ENCODE measurements around the gene FEZF1. TPM values are rescaled to one million over a fixed set of nuclear protein-coding genes. Genes with fewer than 3 reads are reported as not detected.

Gene FEZF1
- total and polyA plus RNA-seq, 8 donors = not detected

DNA sequence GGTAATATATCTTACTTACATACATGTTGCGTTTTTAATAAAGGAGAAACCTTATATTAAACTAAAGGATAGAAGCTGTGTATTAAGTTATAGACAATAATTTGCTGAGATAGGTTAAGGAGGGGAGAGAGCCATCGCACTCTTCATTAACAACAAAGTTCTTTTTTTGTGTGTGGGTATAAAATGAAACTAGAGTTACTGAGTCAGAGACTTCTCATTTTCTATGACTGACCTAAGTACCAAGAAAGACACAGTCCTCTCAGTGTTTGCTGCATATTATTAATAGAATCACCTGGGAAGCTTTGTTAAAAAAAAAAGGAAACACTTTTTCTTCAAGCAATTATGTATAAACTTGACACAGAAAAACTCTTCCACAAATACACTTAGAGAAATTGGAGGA, 31.4 kb downstream of the FEZF1 start:
- 80 to 89% (median 87%) methylated on average over 2 of the region's 2 CpGs for WGBS, 5 donors
- Histone ChIP-seq H3K27ac (no peak overlapping the region), H3K4me3 (no peak overlapping the region), H3K27me3 (no peaks in the 10 kb centered on the region), H3K36me3 (no peaks in the 10 kb centered on the region), H3K9me3 (no peaks in the 10 kb centered on the region), H3K4me1 (no peaks in the 10 kb centered on the region)
- TF ChIP-seq, protein P1, sequence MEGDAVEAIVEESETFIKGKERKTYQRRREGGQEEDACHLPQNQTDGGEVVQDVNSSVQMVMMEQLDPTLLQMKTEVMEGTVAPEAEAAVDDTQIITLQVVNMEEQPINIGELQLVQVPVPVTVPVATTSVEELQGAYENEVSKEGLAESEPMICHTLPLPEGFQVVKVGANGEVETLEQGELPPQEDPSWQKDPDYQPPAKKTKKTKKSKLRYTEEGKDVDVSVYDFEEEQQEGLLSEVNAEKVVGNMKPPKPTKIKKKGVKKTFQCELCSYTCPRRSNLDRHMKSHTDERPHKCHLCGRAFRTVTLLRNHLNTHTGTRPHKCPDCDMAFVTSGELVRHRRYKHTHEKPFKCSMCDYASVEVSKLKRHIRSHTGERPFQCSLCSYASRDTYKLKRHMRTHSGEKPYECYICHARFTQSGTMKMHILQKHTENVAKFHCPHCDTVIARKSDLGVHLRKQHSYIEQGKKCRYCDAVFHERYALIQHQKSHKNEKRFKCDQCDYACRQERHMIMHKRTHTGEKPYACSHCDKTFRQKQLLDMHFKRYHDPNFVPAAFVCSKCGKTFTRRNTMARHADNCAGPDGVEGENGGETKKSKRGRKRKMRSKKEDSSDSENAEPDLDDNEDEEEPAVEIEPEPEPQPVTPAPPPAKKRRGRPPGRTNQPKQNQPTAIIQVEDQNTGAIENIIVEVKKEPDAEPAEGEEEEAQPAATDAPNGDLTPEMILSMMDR (IDR thresholded peaks at IDR 0.05) = no peak
- TF ChIP-seq EP300 (IDR thresholded peaks at IDR 0.05) (no peak), POLR2A (IDR thresholded peaks at IDR 0.05) (no peak), POLR2AphosphoS5 (IDR thresholded peaks at IDR 0.05) (no peak)
- no peak for DNase-seq
- intact Hi-C loops (cut with DNase I; ENCODE audit: low total_unique reads) = no loop called here

DNA sequence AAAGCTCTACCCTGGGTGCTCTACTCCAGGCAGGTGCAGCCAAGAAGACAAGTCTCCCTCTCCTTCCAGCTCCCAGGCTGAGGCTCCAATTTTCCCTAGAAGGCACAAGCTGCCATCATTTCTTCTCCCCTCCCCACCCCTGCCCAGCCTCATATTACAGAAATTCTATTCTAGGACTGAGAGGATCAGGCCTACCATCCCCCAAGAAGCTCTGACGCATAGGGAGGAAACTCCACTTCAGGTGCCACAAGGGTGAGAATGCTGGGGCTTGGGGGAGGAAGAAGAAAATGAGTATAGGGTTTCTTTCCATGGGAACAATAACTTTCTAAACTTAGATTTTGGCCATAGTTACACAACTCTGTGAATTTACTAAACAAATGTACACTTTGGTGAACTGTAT, 35.3 kb downstream of the FEZF1 start:
- Histone ChIP-seq H3K27ac (no peak overlapping the region), H3K36me3 (no peaks in the 10 kb centered on the region), H3K4me1 (no peaks in the 10 kb centered on the region), H3K9me3 (no peaks in the 10 kb centered on the region), H3K4me3 (no peak overlapping the region), H3K27me3 (no peaks in the 10 kb centered on the region)
- WGBS, 5 donors = 50 to 84% (median 71%) methylated on average over 1 of the region's 1 CpG
- TF ChIP-seq EP300 (IDR thresholded peaks at IDR 0.05) (no peak), POLR2AphosphoS5 (IDR thresholded peaks at IDR 0.05) (no peak), POLR2A (IDR thresholded peaks at IDR 0.05) (no peak)
- TF ChIP-seq, protein P1 (IDR thresholded peaks at IDR 0.05) = no peak
- intact Hi-C loops (cut with DNase I; ENCODE audit: low total_unique reads) = no loop called here
- no peak for DNase-seq

DNA sequence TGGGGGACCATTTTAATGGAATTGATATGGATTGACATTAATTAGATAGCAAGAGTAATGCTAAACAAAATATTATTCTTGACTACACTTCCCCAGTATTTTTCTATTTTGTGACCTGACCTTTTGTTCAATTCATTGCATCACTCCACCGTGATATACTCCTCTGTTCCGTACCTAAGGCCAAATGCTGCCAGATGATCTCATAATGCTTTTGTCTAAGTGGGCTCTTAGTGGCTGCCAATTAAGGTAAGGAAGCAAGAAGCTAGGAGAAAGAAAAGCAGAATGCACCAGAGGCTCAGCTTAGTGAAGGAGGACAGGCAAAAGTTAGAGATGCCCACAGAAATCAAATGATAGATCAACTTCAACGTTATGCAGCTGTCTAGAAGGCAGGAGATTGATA, 36.4 kb downstream of the FEZF1 start:
- Histone ChIP-seq H3K27me3 (no peaks in the 10 kb centered on the region), H3K4me3 (no peak overlapping the region), H3K4me1 (no peaks in the 10 kb centered on the region), H3K36me3 (no peaks in the 10 kb centered on the region), H3K27ac (no peak overlapping the region), H3K9me3 (no peaks in the 10 kb centered on the region)
- WGBS, 5 donors = 45 to 64% (median 54%) methylated on average over 3 of the region's 3 CpGs
- intact Hi-C loops (cut with DNase I; ENCODE audit: low total_unique reads) = no loop called here
- TF ChIP-seq, protein P1 (IDR thresholded peaks at IDR 0.05) = no peak
- no peak for DNase-seq

DNA sequence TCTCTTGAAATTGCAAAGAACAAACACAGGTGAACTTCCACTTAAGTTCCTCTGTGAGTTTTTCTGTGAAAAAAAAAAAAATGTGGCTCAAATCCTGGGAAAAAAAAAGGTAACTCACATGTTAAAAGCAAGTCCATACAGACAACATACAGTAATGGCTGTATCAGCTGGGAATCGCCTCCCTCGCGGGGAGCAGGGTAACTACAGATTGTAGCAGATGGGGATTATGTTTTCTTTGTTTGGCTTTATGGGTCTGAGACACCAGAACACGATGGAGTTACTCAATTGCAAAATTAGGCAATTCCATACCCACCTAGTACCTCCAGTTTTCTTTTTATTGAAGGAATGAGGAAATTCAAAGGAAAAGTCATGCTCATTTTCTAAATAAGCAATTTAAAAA, 42.3 kb downstream of the FEZF1 start:
- 13 to 37% (median 23%) methylated on average over 4 of the region's 4 CpGs for WGBS, 5 donors
- Histone ChIP-seq H3K27me3 (no peaks in the 10 kb centered on the region), H3K4me3 (no peak overlapping the region), H3K27ac (no peak overlapping the region), H3K9me3 (no peaks in the 10 kb centered on the region), H3K36me3 (no peaks in the 10 kb centered on the region), H3K4me1 (no peaks in the 10 kb centered on the region)
- DNase-seq = no peak
- TF ChIP-seq, protein P1 (IDR thresholded peaks at IDR 0.05) = no peak
- no peak for TF ChIP-seq POLR2AphosphoS5 (IDR thresholded peaks at IDR 0.05)
- TF ChIP-seq POLR2A (IDR thresholded peaks at IDR 0.05) = no peak
- no peak for TF ChIP-seq EP300 (IDR thresholded peaks at IDR 0.05)
- intact Hi-C loops (cut with DNase I; ENCODE audit: low total_unique reads) = no loop called here

Data from stomach (tissue), 9 donors.